HG03342 (cell line): ENCODE measurements around the gene SULF2.
"Not testable (repeated sequence)": the region's sequence is repeated elsewhere in the genome, so short reads cannot be mapped to it uniquely, and the experiment has no call there.

Experiments
- ATAC-seq: cut with Tn5 transposase; IDR thresholded peaks from one replicate; pipeline ENCODE4 v1.9.1; 2021; ENCODE audit warnings: mild to moderate bottlenecking, moderate library complexity; ENCODE audit not compliant: unreplicated experiment

Gene SULF2

GRCh38 chr20:47785311-47785853 lies at the start of gene SULF2:
Gene SULF2 (minus strand): TSS chr20:47785481. CDS start chr20:47757363, 28,118 bp downstream.
- no peak for ATAC-seq

- not testable (repeated sequence) for ATAC-seq
Observed at GRCh38 chr20:47831675-47832074, 46.4 kb upstream of the SULF2 start.

- not testable (repeated sequence) for ATAC-seq
Observed at GRCh38 chr20:47826716-47827115, 41.4 kb upstream of the SULF2 start.

GRCh38 chr20:47826006-47826405 lies 40.7 kb upstream of the SULF2 start:
- not testable (repeated sequence) for ATAC-seq

- ATAC-seq = no peak
Observed at GRCh38 chr20:47825011-47825762, 39.9 kb upstream of the SULF2 start.

GRCh38 chr20:47823941-47824340 lies 38.7 kb upstream of the SULF2 start:
- ATAC-seq = not testable (repeated sequence)

GRCh38 chr20:47821481-47822100 lies 36.3 kb upstream of the SULF2 start:
- ATAC-seq = no peak

GRCh38 chr20:47818996-47819609 lies 33.8 kb upstream of the SULF2 start:
- no peak for ATAC-seq

GRCh38 chr20:47818466-47818865 lies 33.2 kb upstream of the SULF2 start:
- no peak for ATAC-seq

GRCh38 chr20:47818016-47818415 lies 32.7 kb upstream of the SULF2 start:
- ATAC-seq = no peak

GRCh38 chr20:47817573-47817972 lies 32.3 kb upstream of the SULF2 start:
- ATAC-seq = no peak

GRCh38 chr20:47816487-47817451 lies 31.5 kb upstream of the SULF2 start:
- no peak for ATAC-seq

GRCh38 chr20:47815866-47816265 lies 30.6 kb upstream of the SULF2 start:
- no peak for ATAC-seq

GRCh38 chr20:47815416-47815806 lies 30.1 kb upstream of the SULF2 start:
- no peak for ATAC-seq

GRCh38 chr20:47814632-47815415 lies 29.5 kb upstream of the SULF2 start:
- ATAC-seq = no peak

- no peak for ATAC-seq
Observed at GRCh38 chr20:47810721-47811347, 25.6 kb upstream of the SULF2 start.

GRCh38 chr20:47810116-47810677 lies 24.9 kb upstream of the SULF2 start:
- ATAC-seq = no peak

- ATAC-seq = no peak
Observed at GRCh38 chr20:47809161-47809960, 24.1 kb upstream of the SULF2 start.
